Endothelial cell of umbilical vein (primary cell): Measurements from ENCODE around the gene DYRK1B. TPM values are rescaled to one million over a fixed set of nuclear protein-coding genes. Genes with fewer than 3 reads are reported as not detected.

Experiments
- BruUV-seq: library from RNA; stranded (reverse); fragments of 400-500 nt; replicated peaks from 2 replicates; lab custom pipeline; 2021; lab: Mats Ljungman, UMichigan
- CTCF ChIA-PET: fragments of 300-600, 350-600 bp; sonication (Branson Sonifier 250); formaldehyde crosslinking; loops from one replicate; lab custom pipeline; 2021; ENCODE audit warnings: antibody characterized with exemption, inconsistent platforms; lab: Charles Lee
- POLR2A ChIA-PET: fragments of 300-600, 350-600 bp; sonication (Branson Sonifier 250); formaldehyde crosslinking; loops from one replicate; lab custom pipeline; 2021; ENCODE audit warnings: antibody characterized with exemption, inconsistent platforms; lab: Charles Lee
- DNase-seq: peaks from one replicate; pipeline ENCODE4 v3.0.0-alpha.2; 2011; ENCODE audit warnings: low read depth, low spot score
- FAIRE-seq: peaks from 2 replicates; lab custom pipeline; 2011; peaks lifted over from hg19 to GRCh38; lab: Jason Lieb, UNC
- H2AFZ ChIP-seq: 2 replicates; pipeline ENCODE4 v1.6.0; 2012; ENCODE audit warnings: low read depth, low read length, control low read depth, inconsistent platforms
- H3K27ac ChIP-seq: 2 replicates; pipeline ENCODE4 v1.5.1; 2011; ENCODE audit warnings: low read depth, mild to moderate bottlenecking, control low read depth, low read length, moderate library complexity; ENCODE audit not compliant: insufficient read depth
- H3K27me3 ChIP-seq, 2 experiments: 2 replicates each; pipeline versions ENCODE4 v1.6.0 to v1.6.1; 2011; ENCODE audit warnings: low read length in 2 of 2, mixed read lengths in 1 of 2; ENCODE audit not compliant: control insufficient read depth in 2 of 2, insufficient read depth in 2 of 2
- H3K36me3 ChIP-seq, 2 experiments: 2 replicates in 1 of 2; 3 replicates in 1 of 2; pipeline ENCODE4 v1.5.1; 2011; ENCODE audit warnings: low read length in 2 of 2, mild to moderate bottlenecking in 1 of 2, moderate library complexity in 1 of 2; ENCODE audit not compliant: control insufficient read depth in 2 of 2, insufficient read depth in 2 of 2; ENCODE audit errors: extremely low read depth in 1 of 2
- H3K4me1 ChIP-seq: 3 replicates; pipeline ENCODE4 v1.5.1; 2011; ENCODE audit warnings: mild to moderate bottlenecking, low read length; ENCODE audit not compliant: control insufficient read depth, insufficient read depth; ENCODE audit errors: extremely low read depth
- H3K4me2 ChIP-seq: 2 replicates; pipeline ENCODE4 v1.6.1; 2011; ENCODE audit warnings: low read length, control low read depth, mixed read lengths; ENCODE audit not compliant: insufficient read depth
- H3K4me3 ChIP-seq, 3 experiments: fragments of 200-600 bp in 1 of 3; sonication (generic), shearing (Covaris generic) in 1 of 3; replicated peaks in 1 of 3; 2 replicates each; pipeline ENCODE4 v1.5.1; 2011 to 2016; ENCODE audit warnings: control low read depth in 3 of 3, low read length in 3 of 3, mild to moderate bottlenecking in 2 of 3, inconsistent platforms in 1 of 3, low read depth in 1 of 3, moderate library complexity in 1 of 3; ENCODE audit not compliant: insufficient read depth in 1 of 3
- H3K79me2 ChIP-seq: 2 replicates; pipeline ENCODE4 v1.6.0; 2012; ENCODE audit warnings: low read length, inconsistent platforms; ENCODE audit not compliant: control insufficient read depth, insufficient read depth
- H3K9ac ChIP-seq: replicated peaks from 2 replicates; pipeline ENCODE3; 2011; ENCODE audit warnings: low read length, control low read depth; ENCODE audit not compliant: insufficient read depth; ENCODE audit errors: extremely low read depth
- H3K9me1 ChIP-seq: replicated peaks from 3 replicates; pipeline ENCODE4 v1.6.0; 2011; ENCODE audit warnings: mild to moderate bottlenecking, low read length; ENCODE audit not compliant: control insufficient read depth, insufficient read depth; ENCODE audit errors: extremely low read depth
- H3K9me3 ChIP-seq: replicated peaks from 2 replicates; pipeline ENCODE4 v1.5.1; 2012; ENCODE audit warnings: low read length, inconsistent platforms; ENCODE audit not compliant: control insufficient read depth, insufficient read depth
- H4K20me1 ChIP-seq: replicated peaks from 2 replicates; pipeline ENCODE3; 2011; ENCODE audit warnings: mild to moderate bottlenecking, low read length; ENCODE audit not compliant: control insufficient read depth, insufficient read depth; ENCODE audit errors: extremely low read depth
- EZH2 ChIP-seq: IDR thresholded peaks from 2 replicates; pipeline ENCODE4 v1.6.1; 2012; ENCODE audit warnings: borderline replicate concordance, low read depth, mild to moderate bottlenecking, moderate library complexity, low read length, inconsistent platforms; ENCODE audit not compliant: severe bottlenecking
- FOS ChIP-seq: IDR thresholded peaks from 2 replicates; pipeline ENCODE4 v1.6.1; 2011; ENCODE audit warnings: mild to moderate bottlenecking, low read length, moderate library complexity, borderline replicate concordance; ENCODE audit not compliant: insufficient read depth
- JUN ChIP-seq: IDR thresholded peaks from 2 replicates; pipeline ENCODE4 v1.6.1; 2011; ENCODE audit warnings: borderline replicate concordance, low read depth; ENCODE audit not compliant: insufficient read length, insufficient read depth
- MYC ChIP-seq: IDR thresholded peaks from one replicate; pipeline ENCODE4 v1.6.1; 2011; ENCODE audit warnings: mild to moderate bottlenecking, low read depth, low read length
- POLR2A ChIP-seq: IDR thresholded peaks from 2 replicates; pipeline ENCODE4 v1.6.1; 2012; ENCODE audit warnings: low read depth, mild to moderate bottlenecking, control low read depth, low read length
- dilution Hi-C: fragments of 300-500 bp; cut with MboI; formaldehyde crosslinking; loops from one replicate; pipeline ENCODE4 v1.15.0; 2019; ENCODE audit warnings: low sequenced_read_pairs; ENCODE audit not compliant: extremely low pct_ligation_motif_present
- intact Hi-C: fragments of 100-400 bp; cut with micrococcal nuclease; formaldehyde crosslinking; loops from one replicate; pipeline ENCODE4 v1.10.0; 2022
- polyA plus RNA-seq, 4 experiments: library from polyadenylated mRNA; depleted of rRNA in 3 of 4; stranded (reverse) in 3 of 4; unstranded in 1 of 4; fragments of >200 nt; gene quantifications; 2 replicates each; pipeline versions ENCODE4 v1.2.1 to v1.2.3, GENCODE V29; 2011 to 2012; ENCODE audit warnings: missing spikeins in 1 of 4
- total RNA-seq: library from RNA; stranded (reverse); gene quantifications from 2 replicates; pipeline ENCODE4 v1.2.3, GENCODE V29; 2021
- TF ChIP-seq, protein P1 (sequence below), 2 donors: IDR thresholded peaks; 1 replicate in 1 of 2; 2 replicates in 1 of 2; pipeline ENCODE4 v1.5.1; 2011; ENCODE audit warnings: low read length in 2 of 2, mild to moderate bottlenecking in 2 of 2, moderate library complexity in 2 of 2, control low read depth in 1 of 2, inconsistent platforms in 1 of 2, low read depth in 1 of 2; ENCODE audit not compliant: insufficient read depth in 1 of 2; ENCODE audit errors: extremely low read depth in 1 of 2
- TF ChIP-seq, protein P2 (sequence below): IDR thresholded peaks from 2 replicates; pipeline ENCODE4 v1.6.1; 2011; ENCODE audit not compliant: insufficient read depth, insufficient read length

Gene DYRK1B
- total and polyA plus RNA-seq, 2 donors (not counting 3 experiments of a cell fraction or from before 2014, with no cell fraction given): 17.7 to 30.8 TPM

DNA sequence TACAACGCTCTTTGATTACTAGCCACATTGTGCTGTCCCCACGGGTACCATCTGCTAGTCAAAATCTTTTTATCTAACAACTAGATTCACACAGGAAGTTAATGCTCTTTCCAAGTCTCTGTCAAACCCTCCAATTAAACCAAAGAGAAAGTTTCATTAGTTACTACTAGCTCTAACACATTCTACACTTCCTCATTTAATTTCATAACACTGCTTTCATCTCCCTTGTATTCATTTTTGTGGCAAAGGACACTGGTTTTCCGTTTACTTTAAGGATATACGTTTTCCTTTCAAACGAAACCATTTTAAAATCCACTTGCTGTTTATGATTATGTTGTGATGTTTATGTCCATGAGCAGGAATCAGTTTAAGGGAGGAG lies 5.3 kb downstream of the DYRK1B start:
- BruUV-seq: no TSS peak
- no peaks in the 10 kb centered on the region for H4K20me1 ChIP-seq
- no peaks in the 10 kb centered on the region for H3K27me3 ChIP-seq
- FAIRE-seq (no peak), DNase-seq (no peak)
- no peak overlapping the region for H3K4me3 ChIP-seq
- no peak overlapping the region for H3K27ac ChIP-seq
- peaks cover 13% of the 10 kb centered on the region for H3K4me1 ChIP-seq
- no peaks in the 10 kb centered on the region for H3K9me3 ChIP-seq
- CTCF ChIA-PET: interaction anchor here (0.6 to 1.4 kb wide), 3 partner anchors 13 to 17 kb away, joined by 3 to 5 read pairs (median 3); partner anchors contain the start of gene FBL
- H3K9me1 ChIP-seq: no peaks in the 10 kb centered on the region
- intact Hi-C loops: no loop called here
- no peak overlapping the region for H2AFZ ChIP-seq
- TF ChIP-seq MYC (no peak), EZH2 (no peak), FOS (no peak), POLR2A (no peak), JUN (no peak)
- TF ChIP-seq, protein P1, sequence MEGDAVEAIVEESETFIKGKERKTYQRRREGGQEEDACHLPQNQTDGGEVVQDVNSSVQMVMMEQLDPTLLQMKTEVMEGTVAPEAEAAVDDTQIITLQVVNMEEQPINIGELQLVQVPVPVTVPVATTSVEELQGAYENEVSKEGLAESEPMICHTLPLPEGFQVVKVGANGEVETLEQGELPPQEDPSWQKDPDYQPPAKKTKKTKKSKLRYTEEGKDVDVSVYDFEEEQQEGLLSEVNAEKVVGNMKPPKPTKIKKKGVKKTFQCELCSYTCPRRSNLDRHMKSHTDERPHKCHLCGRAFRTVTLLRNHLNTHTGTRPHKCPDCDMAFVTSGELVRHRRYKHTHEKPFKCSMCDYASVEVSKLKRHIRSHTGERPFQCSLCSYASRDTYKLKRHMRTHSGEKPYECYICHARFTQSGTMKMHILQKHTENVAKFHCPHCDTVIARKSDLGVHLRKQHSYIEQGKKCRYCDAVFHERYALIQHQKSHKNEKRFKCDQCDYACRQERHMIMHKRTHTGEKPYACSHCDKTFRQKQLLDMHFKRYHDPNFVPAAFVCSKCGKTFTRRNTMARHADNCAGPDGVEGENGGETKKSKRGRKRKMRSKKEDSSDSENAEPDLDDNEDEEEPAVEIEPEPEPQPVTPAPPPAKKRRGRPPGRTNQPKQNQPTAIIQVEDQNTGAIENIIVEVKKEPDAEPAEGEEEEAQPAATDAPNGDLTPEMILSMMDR (IDR thresholded peaks at IDR 0.05; ENCODE audit: extremely low read depth in 1 of 2, insufficient read depth in 1 of 2, low read depth in 1 of 2, low read length in 2 of 2): no peak
- TF ChIP-seq, protein P2, sequence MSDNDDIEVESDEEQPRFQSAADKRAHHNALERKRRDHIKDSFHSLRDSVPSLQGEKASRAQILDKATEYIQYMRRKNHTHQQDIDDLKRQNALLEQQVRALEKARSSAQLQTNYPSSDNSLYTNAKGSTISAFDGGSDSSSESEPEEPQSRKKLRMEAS: no peak
- peaks cover 4 to 36% of the 10 kb centered on the region in 2 experiments for H3K36me3 ChIP-seq
- dilution Hi-C loops: no loop called here
- H3K4me2 ChIP-seq: no peak overlapping the region
- peaks cover 8% of the 10 kb centered on the region for H3K79me2 ChIP-seq
- POLR2A ChIA-PET: no interaction called here
- no peak overlapping the region for H3K9ac ChIP-seq
